OCI-LY3 (cell line): Measurements from ENCODE around the gene MTRF1.

Source experiments
- EZH2phosphoT487 ChIP-seq: fragments of 200-600 bp; shearing (Covaris generic); IDR thresholded peaks from 2 replicates; pipeline ENCODE4 v1.6.1; 2018; ENCODE audit warnings: antibody characterized with exemption, mixed run types, low read depth
- TF ChIP-seq, protein P1 (sequence below): fragments of 200-600, 300-600 bp; sonication (generic); IDR thresholded peaks from 2 replicates; pipeline ENCODE4 v1.5.1; 2014; ENCODE audit warnings: antibody characterized with exemption, low read length, low read depth

DNA sequence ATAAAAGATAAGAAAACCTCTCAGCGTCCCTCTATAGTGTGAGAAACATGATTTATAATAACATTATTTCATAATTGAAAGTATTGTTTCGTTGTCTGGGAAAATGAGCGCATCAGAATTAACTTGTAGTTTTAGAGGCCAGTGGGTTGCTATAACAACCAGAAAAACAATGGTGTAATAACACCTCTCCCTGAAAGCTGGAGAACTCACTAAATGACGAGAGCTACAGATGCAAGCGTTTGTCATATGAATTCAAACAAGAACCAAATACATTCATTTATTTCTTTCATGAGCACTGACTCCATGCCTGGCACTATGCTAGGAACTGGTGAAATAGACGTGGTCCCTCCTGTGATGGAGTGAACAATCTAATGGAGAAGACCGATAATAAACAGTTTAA, 85.3 kb downstream of the MTRF1 start:
- TF ChIP-seq, protein P1, sequence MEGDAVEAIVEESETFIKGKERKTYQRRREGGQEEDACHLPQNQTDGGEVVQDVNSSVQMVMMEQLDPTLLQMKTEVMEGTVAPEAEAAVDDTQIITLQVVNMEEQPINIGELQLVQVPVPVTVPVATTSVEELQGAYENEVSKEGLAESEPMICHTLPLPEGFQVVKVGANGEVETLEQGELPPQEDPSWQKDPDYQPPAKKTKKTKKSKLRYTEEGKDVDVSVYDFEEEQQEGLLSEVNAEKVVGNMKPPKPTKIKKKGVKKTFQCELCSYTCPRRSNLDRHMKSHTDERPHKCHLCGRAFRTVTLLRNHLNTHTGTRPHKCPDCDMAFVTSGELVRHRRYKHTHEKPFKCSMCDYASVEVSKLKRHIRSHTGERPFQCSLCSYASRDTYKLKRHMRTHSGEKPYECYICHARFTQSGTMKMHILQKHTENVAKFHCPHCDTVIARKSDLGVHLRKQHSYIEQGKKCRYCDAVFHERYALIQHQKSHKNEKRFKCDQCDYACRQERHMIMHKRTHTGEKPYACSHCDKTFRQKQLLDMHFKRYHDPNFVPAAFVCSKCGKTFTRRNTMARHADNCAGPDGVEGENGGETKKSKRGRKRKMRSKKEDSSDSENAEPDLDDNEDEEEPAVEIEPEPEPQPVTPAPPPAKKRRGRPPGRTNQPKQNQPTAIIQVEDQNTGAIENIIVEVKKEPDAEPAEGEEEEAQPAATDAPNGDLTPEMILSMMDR: no peak
- TF ChIP-seq EZH2phosphoT487: no peak
